IMR-90 (cell line): Measurements from ENCODE around the gene UGT1A3. TPM values are rescaled to one million over a fixed set of nuclear protein-coding genes. Genes with fewer than 3 reads are reported as not detected.

ENCODE experiments used
- ATAC-seq: fragments of 200-7000 bp; cut with Tn5 transposase; 2 replicates; pipeline ENCODE4 v1.9.1; 2020; ENCODE audit warnings: low read depth, mild to moderate bottlenecking, moderate library complexity
- BruUV-seq: library from RNA; stranded (reverse); fragments of 400-500 nt; replicated peaks from 2 replicates; lab custom pipeline; 2021; lab: Mats Ljungman, UMichigan
- CTCF ChIA-PET: fragments of 300-600 bp; formaldehyde crosslinking; extraction: SDS; loops from one replicate; lab custom pipeline; 2021; ENCODE audit warnings: antibody characterized with exemption; lab: Yijun Ruan, JAX
- POLR2A ChIA-PET: fragments of 300-600 bp; sonication (Branson Sonifier 250); formaldehyde crosslinking; loops from one replicate; lab custom pipeline; 2022; ENCODE audit warnings: antibody characterized with exemption; ENCODE audit not compliant: unreplicated experiment; lab: Charles Lee
- DNase-seq: peaks from one replicate; pipeline ENCODE4 v3.0.0; 2013
- H2AFZ ChIP-seq: replicated peaks from 2 replicates; pipeline ENCODE3; 2013; ENCODE audit warnings: low read length, mild to moderate bottlenecking; ENCODE audit not compliant: poor library complexity
- H2AK5ac ChIP-seq: 2 replicates; pipeline ENCODE4 v1.6.1; 2013; ENCODE audit warnings: low read depth, low read length, inconsistent platforms
- H2AK9ac ChIP-seq: replicated peaks from 2 replicates; pipeline ENCODE3; 2013; ENCODE audit warnings: mild to moderate bottlenecking, low read depth, low read length, moderate library complexity; ENCODE audit not compliant: poor library complexity
- H2BK120ac ChIP-seq: 2 replicates; pipeline ENCODE4 v1.6.1; 2013; ENCODE audit warnings: low read depth, low read length, inconsistent platforms
- H2BK15ac ChIP-seq: 3 replicates; pipeline ENCODE4 v1.6.1; 2013; ENCODE audit warnings: low read depth, low read length, inconsistent platforms
- H2BK20ac ChIP-seq: 2 replicates; pipeline ENCODE4 v1.6.1; 2013; ENCODE audit warnings: low read depth, mild to moderate bottlenecking, inconsistent platforms, low read length, moderate library complexity
- H2BK5ac ChIP-seq: 2 replicates; pipeline ENCODE4 v1.6.1; 2013; ENCODE audit warnings: mild to moderate bottlenecking, low read depth, low read length, inconsistent platforms; ENCODE audit not compliant: poor library complexity, severe bottlenecking
- H3K14ac ChIP-seq: replicated peaks from 2 replicates; pipeline ENCODE4 v1.6.1; 2013; ENCODE audit warnings: low read depth, low read length, inconsistent platforms
- H3K18ac ChIP-seq: 2 replicates; pipeline ENCODE4 v1.6.1; 2013; ENCODE audit warnings: low read depth, low read length, control low read depth
- H3K23ac ChIP-seq: 2 replicates; pipeline ENCODE4 v1.6.1; 2013; ENCODE audit warnings: low read depth, low read length, inconsistent platforms
- H3K27ac ChIP-seq: 2 replicates; pipeline ENCODE4 v1.5.1; 2013; ENCODE audit warnings: mild to moderate bottlenecking, control low read depth, low read length; ENCODE audit not compliant: insufficient read depth
- H3K27me3 ChIP-seq: 2 replicates; pipeline ENCODE4 v1.6.1; 2013; ENCODE audit warnings: low read length; ENCODE audit not compliant: control insufficient read depth, insufficient read depth
- H3K36me3 ChIP-seq: 2 replicates; pipeline ENCODE4 v1.6.1; 2013; ENCODE audit warnings: low read length, mixed read lengths; ENCODE audit not compliant: control insufficient read depth, insufficient read depth
- H3K4ac ChIP-seq: 2 replicates; pipeline ENCODE4 v1.6.1; 2013; ENCODE audit warnings: low read depth, low read length, inconsistent platforms
- H3K4me1 ChIP-seq: 2 replicates; pipeline ENCODE4 v1.6.1; 2013; ENCODE audit warnings: low read length, mixed read lengths; ENCODE audit not compliant: control insufficient read depth, insufficient read depth
- H3K4me2 ChIP-seq: 2 replicates; pipeline ENCODE4 v1.6.1; 2013; ENCODE audit warnings: low read depth, mild to moderate bottlenecking, control low read depth, low read length, moderate library complexity
- H3K4me3 ChIP-seq: 2 replicates; pipeline ENCODE4 v1.5.1; 2013; ENCODE audit warnings: low read depth, mild to moderate bottlenecking, control low read depth, low read length, moderate library complexity; ENCODE audit not compliant: insufficient read depth
- H3K56ac ChIP-seq: 2 replicates; pipeline ENCODE4 v1.6.1; 2013; ENCODE audit warnings: low read length, inconsistent platforms; ENCODE audit not compliant: insufficient read depth; ENCODE audit errors: extremely low read depth
- H3K79me1 ChIP-seq, 2 experiments: 2 replicates each; pipeline ENCODE4 v1.6.1; 2013; ENCODE audit warnings: low read length in 2 of 2, inconsistent platforms in 1 of 2, low read depth in 1 of 2
- H3K9ac ChIP-seq: 2 replicates; pipeline ENCODE4 v1.6.1; 2013; ENCODE audit warnings: low read depth, low read length, control low read depth
- H3K9me1 ChIP-seq: 2 replicates; pipeline ENCODE4 v1.6.1; 2013; ENCODE audit warnings: low read length, inconsistent platforms; ENCODE audit not compliant: insufficient read depth
- H3K9me3 ChIP-seq: 2 replicates; pipeline ENCODE4 v1.6.1; 2013; ENCODE audit warnings: low read length; ENCODE audit not compliant: control insufficient read depth, insufficient read depth
- H4K20me1 ChIP-seq: 2 replicates; pipeline ENCODE4 v1.6.1; 2013; ENCODE audit warnings: low read length, inconsistent platforms; ENCODE audit not compliant: insufficient read depth
- H4K5ac ChIP-seq: 2 replicates; pipeline ENCODE4 v1.6.1; 2013; ENCODE audit warnings: mild to moderate bottlenecking, low read depth, low read length, control low read depth
- H4K8ac ChIP-seq, 2 experiments: 2 replicates each; pipeline ENCODE4 v1.6.1; 2013; ENCODE audit warnings: low read depth in 2 of 2, low read length in 2 of 2, control low read depth in 1 of 2, inconsistent platforms in 1 of 2
- H4K91ac ChIP-seq: 2 replicates; pipeline ENCODE4 v1.6.1; 2013; ENCODE audit warnings: low read depth, low read length, inconsistent platforms; ENCODE audit not compliant: insufficient read depth
- BHLHE40 ChIP-seq: fragments of 150-350 bp; IDR thresholded peaks from 2 replicates; pipeline ENCODE4 v1.6.1; 2016; ENCODE audit warnings: mild to moderate bottlenecking, low read depth, low read length
- CHD1 ChIP-seq: IDR thresholded peaks from 2 replicates; pipeline ENCODE4 v1.6.1; 2012; ENCODE audit warnings: low read depth, low read length, improper control_type of control experiment
- CTCF ChIP-seq: conservative IDR thresholded peaks from 2 replicates; pipeline ENCODE4 v1.5.1; 2012; ENCODE audit warnings: mild to moderate bottlenecking, low read depth, low read length, improper control_type of control experiment
- ELK1 ChIP-seq: fragments of 150-350 bp; IDR thresholded peaks from 2 replicates; pipeline ENCODE4 v1.6.1; 2016; ENCODE audit warnings: low read depth, mild to moderate bottlenecking, low read length, moderate library complexity, borderline replicate concordance
- FOS ChIP-seq: fragments of 150-350 bp; IDR thresholded peaks from 2 replicates; pipeline ENCODE4 v1.6.1; 2016; ENCODE audit warnings: low read depth, low read length
- MAFK ChIP-seq: IDR thresholded peaks from 2 replicates; pipeline ENCODE4 v1.6.1; 2012; ENCODE audit warnings: low read depth, low read length, improper control_type of control experiment
- MXI1 ChIP-seq: IDR thresholded peaks from 2 replicates; pipeline ENCODE4 v1.6.1; 2012; ENCODE audit warnings: low read depth, mild to moderate bottlenecking, low read length, moderate library complexity, borderline replicate concordance
- NFE2L2 ChIP-seq: fragments of 150-350 bp; IDR thresholded peaks from 2 replicates; pipeline ENCODE4 v1.6.1; 2016; ENCODE audit warnings: low read depth, mild to moderate bottlenecking, low read length
- POLR2A ChIP-seq: IDR thresholded peaks from 2 replicates; pipeline ENCODE4 v1.6.1; 2012; ENCODE audit warnings: mild to moderate bottlenecking, low read depth, low read length
- RAD21 ChIP-seq: IDR thresholded peaks from 2 replicates; pipeline ENCODE4 v1.6.1; 2012; ENCODE audit warnings: low read length, improper control_type of control experiment
- RCOR1 ChIP-seq: IDR thresholded peaks from 2 replicates; pipeline ENCODE4 v1.6.1; 2012; ENCODE audit warnings: mild to moderate bottlenecking, low read length, improper control_type of control experiment; ENCODE audit not compliant: insufficient replicate concordance
- RFX5 ChIP-seq: IDR thresholded peaks from 2 replicates; pipeline ENCODE4 v1.8.0; 2012; ENCODE audit warnings: low read depth, mild to moderate bottlenecking, low read length, moderate library complexity
- SMC3 ChIP-seq: fragments of 150-350 bp; IDR thresholded peaks from 2 replicates; pipeline ENCODE4 v1.6.1; 2016; ENCODE audit warnings: low read depth, mild to moderate bottlenecking, antibody characterized with exemption, low read length, moderate library complexity
- USF2 ChIP-seq: fragments of 150-350 bp; IDR thresholded peaks from 2 replicates; pipeline ENCODE4 v1.6.1; 2017; ENCODE audit warnings: mild to moderate bottlenecking, antibody characterized with exemption, low read length, low read depth
- WGBS, 2 experiments: methylation state at CpG; one replicate each; pipeline versions ENCODE4 v1.1.5 to v1.1.7; 2013; ENCODE audit warnings: missing lambda C conversion rate in 2 of 2; ENCODE audit not compliant: insufficient read length in 1 of 2; ENCODE audit errors: extremely low coverage in 2 of 2; 5-methylcytosine and 5-hydroxymethylcytosine counted together
- dilution Hi-C: fragments of 300-500 bp; cut with HindIII; formaldehyde crosslinking; loops from one replicate; pipeline ENCODE4 v1.14.3; 2018; ENCODE audit warnings: low sequenced_read_pairs; ENCODE audit not compliant: unreplicated experiment
- in situ Hi-C: fragments of 300-500 bp; cut with MboI; formaldehyde crosslinking; loops from 3 replicates; pipeline ENCODE4 v1.14.3; 2019; ENCODE audit warnings: low sequenced_read_pairs, inconsistent platforms, mixed read lengths
- intact Hi-C: fragments of 100-400 bp; cut with micrococcal nuclease; formaldehyde crosslinking; loops from 2 replicates; pipeline ENCODE4 v1.10.0; 2022
- polyA plus RNA-seq, 3 experiments: library from polyadenylated mRNA; depleted of rRNA; stranded (reverse); fragments of >200 nt; gene quantifications; 2 replicates each; pipeline ENCODE4 v1.2.3, GENCODE V29; 2012; ENCODE audit warnings: low replicate concordance in 1 of 3
- total RNA-seq: library from RNA; depleted of rRNA; stranded (reverse); fragments of >200 nt; gene quantifications from 2 replicates; pipeline ENCODE4 v1.2.3, GENCODE V29; 2012

Gene UGT1A3
- total and polyA plus RNA-seq, 2 of the 4 experiments (the other 2 are of a cell fraction) = not detected

GRCh38 chr2:233803292-233803911, 74.6 kb downstream of the UGT1A3 start:
- Histone ChIP-seq H2AK9ac (no peak overlapping the region), H3K27ac (no peak overlapping the region), H3K9me1 (no peaks in the 10 kb centered on the region), H3K4me2 (no peak overlapping the region), H3K14ac (no peak overlapping the region), H3K56ac (no peak overlapping the region), H3K23ac (no peak overlapping the region), H4K20me1 (no peaks in the 10 kb centered on the region), H3K36me3 (no peaks in the 10 kb centered on the region), H2AFZ (no peak overlapping the region), H3K9me3 (no peaks in the 10 kb centered on the region; the same call in 1 of the 2 replicates), H2BK20ac (no peak overlapping the region), H3K79me1 (no peaks in the 10 kb centered on the region), H3K4me3 (no peak overlapping the region), H3K9ac (no peak overlapping the region), H3K27me3 (peaks cover 29% of the 10 kb centered on the region), H3K18ac (no peak overlapping the region), H2BK5ac (no peak overlapping the region), H2BK120ac (no peak overlapping the region), H4K5ac (no peak overlapping the region), H3K4ac (no peak overlapping the region), H2AK5ac (no peak overlapping the region), H4K91ac (no peak overlapping the region), H3K4me1 (no peaks in the 10 kb centered on the region), H2BK15ac (no peak overlapping the region), H4K8ac (no peak overlapping the region)
- no peak for DNase-seq
- WGBS, 2 experiments = no CpG with 5 or more reads among the region's 2 CpGs
- no TSS peak for BruUV-seq
- no peak for ATAC-seq
- POLR2A ChIA-PET = no interaction called here
- in situ Hi-C loops = no loop called here
- intact Hi-C loops = no loop called here
- TF ChIP-seq ELK1 (no peak), BHLHE40 (no peak), RFX5 (no peak), RAD21 (no peak), USF2 (no peak), CHD1 (no peak), MAFK (no peak), RCOR1 (no peak), SMC3 (no peak), NFE2L2 (no peak), CTCF (no peak), POLR2A (no peak), FOS (no peak), MXI1 (no peak)
- dilution Hi-C loops = no loop called here
- CTCF ChIA-PET = no interaction called here
